NAMALWA (cell line): ENCODE data around the gene OR5J2.
"Not testable (repeated sequence)": the region's sequence is repeated elsewhere in the genome, so short reads cannot be mapped to it uniquely, and the experiment has no call there.

ENCODE experiments used
- DNase-seq: peaks from one replicate; pipeline ENCODE4 v3.0.0-alpha.2; 2015; ENCODE audit warnings: low spot score

OR5J2 gene

GRCh38 chr11:56176318-56176717, at the start of gene OR5J2:
Gene OR5J2 (plus strand): TSS chr11:56176618. CDS start chr11:56176618, 0 bp downstream.
- DNase-seq: no peak

GRCh38 chr11:56140151-56140661, 36.2 kb upstream of the OR5J2 start, which contains the start of gene OR8J3:
Gene OR8J3 (minus strand): TSS chr11:56140201. CDS start chr11:56137718, 2,483 bp downstream.
- no peak for DNase-seq

- DNase-seq: not testable (repeated sequence)
Observed at GRCh38 chr11:56143681-56144080, 32.7 kb upstream of the OR5J2 start.

GRCh38 chr11:56151376-56151775, 25.0 kb upstream of the OR5J2 start:
- no peak for DNase-seq

- no peak for DNase-seq
Observed at GRCh38 chr11:56152333-56152732, 24.1 kb upstream of the OR5J2 start.

- DNase-seq: no peak
Observed at GRCh38 chr11:56160217-56160616, 16.2 kb upstream of the OR5J2 start, which contains the start of gene OR8K5. Gene OR8K5 (minus strand): TSS chr11:56160317. CDS start chr11:56160317, 0 bp downstream.

GRCh38 chr11:56163804-56164203, 12.6 kb upstream of the OR5J2 start:
- no peak for DNase-seq

GRCh38 chr11:56172256-56172830, 4.1 kb upstream of the OR5J2 start:
- no peak for DNase-seq

- no peak for DNase-seq
Observed at GRCh38 chr11:56183459-56183858, 7.0 kb downstream of the OR5J2 start.

GRCh38 chr11:56188602-56189001, 12.2 kb downstream of the OR5J2 start:
- no peak for DNase-seq

- DNase-seq: no peak
Observed at GRCh38 chr11:56196705-56197104, 20.3 kb downstream of the OR5J2 start.

GRCh38 chr11:56197367-56197766, 20.9 kb downstream of the OR5J2 start:
- no peak for DNase-seq

- DNase-seq: no peak
Observed at GRCh38 chr11:56207790-56208189, 31.4 kb downstream of the OR5J2 start.

GRCh38 chr11:56214537-56214936, 38.1 kb downstream of the OR5J2 start:
- no peak for DNase-seq

GRCh38 chr11:56219735-56220134, 43.3 kb downstream of the OR5J2 start:
- not testable (repeated sequence) for DNase-seq
